ENCODE results near the gene ROR2. TPM values are rescaled to one million over a fixed set of nuclear protein-coding genes. Genes with fewer than 3 reads are reported as not detected.

The ROR2 gene
- polyA plus RNA-seq, 3 donors = not detected

- no peaks in the 10 kb centered on the region for H3K4me1 Mint-ChIP-seq
- H3K4me3 Mint-ChIP-seq = no peak overlapping the region
- no peaks in the 10 kb centered on the region for H3K4me1 ChIP-seq (ENCODE audit: control insufficient read depth in 1 of 2, insufficient read depth in 2 of 2, low read length in 2 of 2)
- H3K27ac ChIP-seq (ENCODE audit: low read depth in 1 of 2, low read length in 2 of 2) = no peak overlapping the region
- H3K27me3 ChIP-seq (ENCODE audit: control insufficient read depth in 2 of 2, insufficient read depth in 2 of 2, low read length in 2 of 2) = no peaks in the 10 kb centered on the region
- H3K79me2 ChIP-seq (ENCODE audit: insufficient read depth, low read length) = no peaks in the 10 kb centered on the region
- DNase-seq = no peak
- H3K27ac Mint-ChIP-seq = no peak overlapping the region
- TF ChIP-seq CTCF (IDR thresholded peaks at IDR 0.05) = no peak
- H3K9me3 Mint-ChIP-seq = no peaks in the 10 kb centered on the region
- H3K36me3 ChIP-seq (replicated peaks in 1 of 2; ENCODE audit: control insufficient read depth in 1 of 2, insufficient read depth in 2 of 2, low read length in 2 of 2) = no peaks in the 10 kb centered on the region
- WGBS (ENCODE audit: insufficient coverage) = 73% methylated on average over 8 of the region's 9 CpGs
- H3K9ac ChIP-seq (ENCODE audit: insufficient read depth, low read length, poor library complexity, severe bottlenecking) = no peak overlapping the region
- no peaks in the 10 kb centered on the region for H3K9me3 ChIP-seq (replicated peaks in 1 of 2; ENCODE audit: control insufficient read depth in 1 of 2, insufficient read depth in 1 of 2, low read length in 2 of 2)
- no peak overlapping the region for H2AFZ ChIP-seq (ENCODE audit: insufficient read depth, low read depth, low read length, poor library complexity, severe bottlenecking)
- H3K4me3 ChIP-seq (replicated peaks in 1 of 3; ENCODE audit: low read depth in 2 of 3, low read length in 3 of 3) = no peak overlapping the region
- peaks cover 0 to 5% (median 1%) of the 10 kb centered on the region in 3 donors for H3K27me3 Mint-ChIP-seq (ENCODE audit: low read depth in 3 of 3)
- no peak overlapping the region for H3K4me2 ChIP-seq (replicated peaks; ENCODE audit: extremely low read depth, low read length, poor library complexity, severe bottlenecking)
- intact Hi-C loops (cut with micrococcal nuclease) = no loop called here
- H3K36me3 Mint-ChIP-seq = no peaks in the 10 kb centered on the region
- no peaks in the 10 kb centered on the region for H4K20me1 ChIP-seq (ENCODE audit: insufficient read depth, low read length)
These were observed 220.5 kb downstream of the ROR2 start for GRCh38 chr9:91729558-91729842.

- H3K4me2 ChIP-seq (replicated peaks; ENCODE audit: extremely low read depth, low read length, poor library complexity, severe bottlenecking) = no peak overlapping the region
- no peak for TF ChIP-seq CTCF (IDR thresholded peaks at IDR 0.05)
- H3K9me3 ChIP-seq (replicated peaks in 1 of 2; ENCODE audit: control insufficient read depth in 1 of 2, insufficient read depth in 1 of 2, low read length in 2 of 2) = no peaks in the 10 kb centered on the region
- Mint-ChIP-seq H3K4me1 (no peaks in the 10 kb centered on the region), H3K4me3 (no peak overlapping the region), H3K9me3 (no peaks in the 10 kb centered on the region), H3K27ac (no peak overlapping the region), H3K27me3 (ENCODE audit: low read depth in 3 of 3) (peaks cover 0 to 5% (median 1%) of the 10 kb centered on the region in 3 donors), H3K36me3 (no peaks in the 10 kb centered on the region)
- H4K20me1 ChIP-seq (ENCODE audit: insufficient read depth, low read length) = no peaks in the 10 kb centered on the region
- H2AFZ ChIP-seq (ENCODE audit: insufficient read depth, low read depth, low read length, poor library complexity, severe bottlenecking) = no peak overlapping the region
- H3K79me2 ChIP-seq (ENCODE audit: insufficient read depth, low read length) = no peaks in the 10 kb centered on the region
- intact Hi-C loops (cut with micrococcal nuclease) = loop anchor here (2.0 kb wide), 1 partner anchor 813 kb away; no protein-coding TSS in a partner anchor
- WGBS (ENCODE audit: insufficient coverage) = no CpG with 5 or more reads among the region's 5 CpGs
- H3K27ac ChIP-seq (ENCODE audit: low read depth in 1 of 2, low read length in 2 of 2) = no peak overlapping the region
- H3K27me3 ChIP-seq (ENCODE audit: control insufficient read depth in 2 of 2, insufficient read depth in 2 of 2, low read length in 2 of 2) = no peaks in the 10 kb centered on the region
- no peaks in the 10 kb centered on the region for H3K36me3 ChIP-seq (replicated peaks in 1 of 2; ENCODE audit: control insufficient read depth in 1 of 2, insufficient read depth in 2 of 2, low read length in 2 of 2)
- no peaks in the 10 kb centered on the region for H3K4me1 ChIP-seq (ENCODE audit: control insufficient read depth in 1 of 2, insufficient read depth in 2 of 2, low read length in 2 of 2)
- H3K9ac ChIP-seq (ENCODE audit: insufficient read depth, low read length, poor library complexity, severe bottlenecking) = no peak overlapping the region
- no peak overlapping the region for H3K4me3 ChIP-seq (replicated peaks in 1 of 3; ENCODE audit: low read depth in 2 of 3, low read length in 3 of 3)
- DNase-seq = no peak
These were observed 222.1 kb downstream of the ROR2 start for GRCh38 chr9:91727972-91728371.
